SK-N-SH (cell line): ENCODE data around the gene ZFP92. TPM values are rescaled to one million over a fixed set of nuclear protein-coding genes. Genes with fewer than 3 reads are reported as not detected.

Experiments used
- CTCF ChIA-PET: fragments of 300-600, 350-600 bp; formaldehyde crosslinking; extraction: SDS; loops from one replicate; lab custom pipeline; 2021; lab: Yijun Ruan, JAX
- POLR2A ChIA-PET: fragments of 350-600 bp; sonication (Branson Sonifier 250); formaldehyde crosslinking; extraction: SDS; loops from one replicate; lab custom pipeline; 2020; ENCODE audit warnings: antibody characterized with exemption, inconsistent platforms; lab: Yijun Ruan, JAX
- DNase-seq: peaks from one replicate; pipeline ENCODE4 v3.0.0; 2012
- H2AFZ ChIP-seq: fragments of 200-600 bp; sonication (generic); 2 replicates; pipeline ENCODE4 v1.8.1; 2016; ENCODE audit warnings: antibody characterized with exemption, mild to moderate bottlenecking, low read depth
- H3F3A ChIP-seq: fragments of 200-600 bp; sonication (generic); replicated peaks from 2 replicates; pipeline ENCODE3; 2016; ENCODE audit warnings: antibody characterized with exemption, mild to moderate bottlenecking; ENCODE audit not compliant: insufficient read depth
- H3K27ac ChIP-seq, 2 experiments: fragments of 200-500 bp in 1 of 2; fragments of 200-600 bp in 1 of 2; sonication (Bioruptor generic) in 1 of 2; sonication (generic), shearing (Covaris generic) in 1 of 2; 2 replicates each; pipeline versions ENCODE4 v1.5.1 to v1.6.1; 2014 to 2016; ENCODE audit warnings: low read depth in 2 of 2, inconsistent platforms in 1 of 2, low read length in 1 of 2, mild to moderate bottlenecking in 1 of 2, mixed read lengths in 1 of 2
- H3K27me3 ChIP-seq: fragments of 200-600 bp; sonication (generic), shearing (Covaris generic); 2 replicates; pipeline ENCODE4 v1.6.1; 2016; ENCODE audit warnings: mixed run types; ENCODE audit not compliant: insufficient read depth
- H3K36me3 ChIP-seq, 2 experiments: fragments of 200-500 bp in 1 of 2; fragments of 200-600 bp in 1 of 2; sonication (Bioruptor generic) in 1 of 2; sonication (generic) in 1 of 2; replicated peaks in 1 of 2; 2 replicates each; pipeline versions ENCODE3 to v1.5.1; 2014 to 2016; ENCODE audit warnings: low read length in 1 of 2, mild to moderate bottlenecking in 1 of 2; ENCODE audit not compliant: insufficient read depth in 2 of 2, control insufficient read depth in 1 of 2
- H3K4me1 ChIP-seq, 2 experiments: fragments of 200-500 bp in 1 of 2; fragments of 200-600 bp in 1 of 2; sonication (Bioruptor generic) in 1 of 2; sonication (generic), shearing (Covaris generic) in 1 of 2; 2 replicates each; pipeline versions ENCODE4 v1.5.1 to v1.6.1; 2014 to 2016; ENCODE audit warnings: low read depth in 1 of 2, low read length in 1 of 2, mixed run types in 1 of 2; ENCODE audit not compliant: insufficient read depth in 2 of 2, control insufficient read depth in 1 of 2
- H3K4me2 ChIP-seq: fragments of 200-600 bp; sonication (generic), shearing (Covaris generic); 2 replicates; pipeline ENCODE4 v1.6.1; 2017; ENCODE audit warnings: mixed run types
- H3K4me3 ChIP-seq, 2 experiments: fragments of 200-500 bp in 1 of 2; fragments of 200-600 bp in 1 of 2; sonication (Bioruptor generic) in 1 of 2; sonication (generic), shearing (Covaris generic) in 1 of 2; 2 replicates each; pipeline versions ENCODE4 v1.5.1 to v1.8.1; 2014 to 2016; ENCODE audit warnings: low read depth in 2 of 2, inconsistent platforms in 1 of 2, low read length in 1 of 2, mild to moderate bottlenecking in 1 of 2, mixed read lengths in 1 of 2, moderate library complexity in 1 of 2
- H3K79me2 ChIP-seq: fragments of 200-600 bp; sonication (generic); 2 replicates; pipeline ENCODE4 v1.8.1; 2017; ENCODE audit warnings: mild to moderate bottlenecking; ENCODE audit not compliant: insufficient read depth
- H3K9ac ChIP-seq: fragments of 200-600 bp; sonication (generic); 2 replicates; pipeline ENCODE4 v1.6.1; 2017; ENCODE audit warnings: mixed run types
- H3K9me2 ChIP-seq: fragments of 200-600 bp; sonication (generic); 2 replicates; pipeline ENCODE4 v1.6.1; 2017; ENCODE audit warnings: mixed run types
- H3K9me3 ChIP-seq: fragments of 200-600 bp; sonication (generic); 2 replicates; pipeline ENCODE4 v1.6.1; 2017; ENCODE audit warnings: mixed run types, mild to moderate bottlenecking, moderate library complexity
- H4K20me1 ChIP-seq: fragments of 200-600 bp; sonication (generic); 2 replicates; pipeline ENCODE4 v1.6.1; 2017; ENCODE audit warnings: mild to moderate bottlenecking, mixed run types; ENCODE audit not compliant: insufficient read depth
- CHD2 ChIP-seq: fragments of 150-350 bp; IDR thresholded peaks from 2 replicates; pipeline ENCODE4 v1.6.1; 2018; ENCODE audit warnings: low read length; ENCODE audit not compliant: partially characterized antibody
- CTCF ChIP-seq: fragments of 200-600 bp; sonication (generic); IDR thresholded peaks from 2 replicates; pipeline ENCODE4 v1.6.1; 2017; ENCODE audit warnings: antibody characterized with exemption, mild to moderate bottlenecking, moderate library complexity
- ELF1 ChIP-seq: IDR thresholded peaks from 2 replicates; pipeline ENCODE4 v1.4.0; 2012
- EZH2phosphoT487 ChIP-seq: fragments of 200-600 bp; sonication (generic); IDR thresholded peaks from 2 replicates; pipeline ENCODE4 v1.6.1; 2017; ENCODE audit warnings: low read depth, mixed run types, mild to moderate bottlenecking, antibody characterized with exemption, moderate library complexity, borderline replicate concordance
- FOXM1 ChIP-seq: IDR thresholded peaks from 2 replicates; pipeline ENCODE4 v1.4.0; 2012; ENCODE audit warnings: low read depth, mild to moderate bottlenecking
- IRF3 ChIP-seq: fragments of 150-350 bp; IDR thresholded peaks from 2 replicates; pipeline ENCODE4 v1.6.1; 2016; ENCODE audit warnings: mild to moderate bottlenecking, low read depth, low read length
- JUND ChIP-seq: IDR thresholded peaks from 2 replicates; pipeline ENCODE4 v1.4.0; 2012
- MAX ChIP-seq: IDR thresholded peaks from 2 replicates; pipeline ENCODE4 v1.4.0; 2012; ENCODE audit warnings: low read depth
- MXI1 ChIP-seq: IDR thresholded peaks from 2 replicates; pipeline ENCODE4 v1.6.1; 2012; ENCODE audit warnings: mild to moderate bottlenecking, low read depth, low read length, improper control_type of control experiment
- PBX3 ChIP-seq: IDR thresholded peaks from 2 replicates; pipeline ENCODE4; 2012
- REST ChIP-seq: IDR thresholded peaks from 2 replicates; pipeline ENCODE4 v1.6.1; 2012; ENCODE audit warnings: mild to moderate bottlenecking, low read depth, low read length, moderate library complexity
- RFX5 ChIP-seq: IDR thresholded peaks from 2 replicates; pipeline ENCODE4 v1.6.1; 2012; ENCODE audit warnings: mild to moderate bottlenecking, improper control_type of control experiment, low read length
- RXRA ChIP-seq: IDR thresholded peaks from 2 replicates; pipeline ENCODE4 v1.4.0; 2012; ENCODE audit warnings: low read depth, mild to moderate bottlenecking, borderline replicate concordance
- SIN3A ChIP-seq: IDR thresholded peaks from 2 replicates; pipeline ENCODE4 v1.6.1; 2012; ENCODE audit warnings: low read depth, mild to moderate bottlenecking, low read length, moderate library complexity, borderline replicate concordance
- ZBTB33 ChIP-seq: IDR thresholded peaks from 2 replicates; pipeline ENCODE4 v1.4.0; 2012; ENCODE audit warnings: low read depth, borderline replicate concordance
- WGBS: methylation state at CpG from one replicate; pipeline ENCODE4 v1.1.6; 2017; ENCODE audit warnings: low lambda C conversion rate; 5-methylcytosine and 5-hydroxymethylcytosine counted together
- polyA plus RNA-seq, 3 experiments: library from polyadenylated mRNA; depleted of rRNA; stranded (reverse); fragments of >200 nt; gene quantifications; 2 replicates each; pipeline ENCODE4 v1.2.3, GENCODE V29; 2012

Gene ZFP92
- polyA plus RNA-seq, 1 of the 3 experiments (the other 2 are of a cell fraction), result 0.28 TPM

- H3K9ac ChIP-seq, result no peak overlapping the region
- H3K79me2 ChIP-seq, result no peaks in the 10 kb centered on the region
- H3K9me2 ChIP-seq, result no peaks in the 10 kb centered on the region
- DNase-seq, result no peak
- no peak overlapping the region for H3K4me3 ChIP-seq
- no peak overlapping the region for H2AFZ ChIP-seq
- peaks cover 21% of the 10 kb centered on the region for H3K27me3 ChIP-seq
- WGBS, result 61% methylated on average over 6 of the region's 15 CpGs
- H3F3A ChIP-seq, result no peaks in the 10 kb centered on the region
- no peak overlapping the region for H3K4me2 ChIP-seq
- H3K4me1 ChIP-seq, result no peaks in the 10 kb centered on the region
- ChIA-PET CTCF (interaction anchor here (1.0 to 1.3 kb wide), 3 partner anchors 11 kb away, joined by 4 read pairs; no protein-coding TSS in a partner anchor), POLR2A (no interaction called here)
- TF ChIP-seq ELF1 (no peak), REST (no peak), CHD2 (no peak), IRF3 (no peak), EZH2phosphoT487 (no peak), RXRA (no peak), CTCF (no peak), MXI1 (no peak), MAX (no peak), PBX3 (no peak), RFX5 (no peak), ZBTB33 (no peak), SIN3A (no peak), JUND (no peak), FOXM1 (no peak)
- peaks cover 0 to 2% of the 10 kb centered on the region in 2 experiments for H3K36me3 ChIP-seq
- no peak overlapping the region for H3K27ac ChIP-seq
- H3K9me3 ChIP-seq, result no peaks in the 10 kb centered on the region
- H4K20me1 ChIP-seq, result no peaks in the 10 kb centered on the region
Observed at GRCh38 chrX:153449368-153450113, 38.3 kb downstream of the ZFP92 start.
